Renal pelvis (tissue), 4 donors: ENCODE results near the gene SEPTIN1. TPM values are rescaled to one million over a fixed set of nuclear protein-coding genes. Genes with fewer than 3 reads are reported as not detected.

Source experiments
- DNase-seq: peaks from one replicate; pipeline ENCODE4 v3.0.0-alpha.2; 2013
- polyA plus RNA-seq, 3 donors: library from polyadenylated mRNA; unstranded; fragments of 120-200 nt; gene quantifications; one replicate each; pipeline ENCODE4 v1.2.1, GENCODE V29; 2013; ENCODE audit not compliant: insufficient read length in 3 of 3

SEPTIN1 gene
- polyA plus RNA-seq, 3 donors, result 2.6 to 2.8 (median 2.6) TPM

DNA sequence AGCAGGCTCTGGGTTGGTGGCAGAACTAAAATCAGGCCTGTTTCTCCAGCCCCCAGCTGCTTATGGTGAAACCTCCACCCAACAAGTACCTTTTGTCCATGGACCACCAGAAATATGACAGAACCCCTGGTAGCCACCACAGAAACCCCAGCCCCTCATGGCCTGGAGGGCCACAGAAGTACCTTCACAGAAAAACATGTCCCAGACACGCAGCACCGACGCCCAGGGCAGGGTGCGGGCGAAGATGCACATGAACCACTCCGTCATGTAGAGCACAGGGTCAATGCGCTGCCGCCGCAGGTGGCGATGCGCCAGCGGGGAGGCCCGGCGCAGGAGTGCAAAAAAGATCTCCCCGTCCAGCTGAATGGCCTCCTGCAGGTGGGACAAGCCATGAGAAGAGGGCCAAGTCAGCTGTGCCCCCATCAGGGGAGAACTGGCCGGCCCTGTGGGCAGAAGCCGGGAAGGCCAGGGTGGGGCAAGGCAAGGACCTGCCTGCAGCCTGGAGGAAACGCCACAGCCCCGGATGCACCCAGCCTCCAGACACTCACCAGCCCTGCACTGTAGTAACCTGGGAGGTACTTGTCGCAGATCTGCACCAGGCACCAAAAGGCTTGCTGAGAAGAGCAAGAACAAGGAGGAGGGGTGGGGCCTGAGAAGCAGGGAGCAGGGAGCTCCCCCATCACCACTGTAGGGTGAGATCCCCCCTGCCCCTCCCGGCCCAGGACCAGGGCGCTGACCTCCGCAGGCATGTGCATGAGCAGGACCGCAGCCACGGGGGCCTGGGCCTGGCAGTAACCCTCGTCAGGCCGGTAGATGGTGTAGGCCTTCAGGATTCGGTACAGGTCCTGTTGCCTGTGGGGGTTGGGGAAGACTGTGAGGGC, 23.1 kb downstream of the SEPTIN1 start:
- no peak for DNase-seq

DNA sequence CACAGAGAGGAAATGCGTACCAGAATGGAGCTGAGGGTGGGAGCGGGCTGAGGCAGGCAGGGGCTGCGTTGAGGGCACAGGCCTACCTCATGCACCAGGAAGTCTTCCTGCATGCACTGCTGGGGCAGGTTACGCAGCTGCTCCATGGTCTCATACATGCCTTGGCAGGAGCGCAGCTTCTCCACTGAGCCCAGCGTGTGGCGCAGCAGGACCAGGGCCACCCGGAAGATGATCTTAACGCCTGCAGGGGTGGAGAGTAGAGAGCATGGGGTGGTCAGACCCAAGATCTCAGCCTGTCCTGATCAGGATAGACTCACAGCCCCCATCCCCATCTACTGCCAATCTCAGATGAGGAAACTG, 23.8 kb downstream of the SEPTIN1 start:
- no peak for DNase-seq

- no peak for DNase-seq
These were observed 24.4 kb downstream of the SEPTIN1 start for GRCh38 chr16:30357715-30358576.

- no peak for DNase-seq
These were observed 25.2 kb downstream of the SEPTIN1 start for GRCh38 chr16:30357085-30357714.

DNA sequence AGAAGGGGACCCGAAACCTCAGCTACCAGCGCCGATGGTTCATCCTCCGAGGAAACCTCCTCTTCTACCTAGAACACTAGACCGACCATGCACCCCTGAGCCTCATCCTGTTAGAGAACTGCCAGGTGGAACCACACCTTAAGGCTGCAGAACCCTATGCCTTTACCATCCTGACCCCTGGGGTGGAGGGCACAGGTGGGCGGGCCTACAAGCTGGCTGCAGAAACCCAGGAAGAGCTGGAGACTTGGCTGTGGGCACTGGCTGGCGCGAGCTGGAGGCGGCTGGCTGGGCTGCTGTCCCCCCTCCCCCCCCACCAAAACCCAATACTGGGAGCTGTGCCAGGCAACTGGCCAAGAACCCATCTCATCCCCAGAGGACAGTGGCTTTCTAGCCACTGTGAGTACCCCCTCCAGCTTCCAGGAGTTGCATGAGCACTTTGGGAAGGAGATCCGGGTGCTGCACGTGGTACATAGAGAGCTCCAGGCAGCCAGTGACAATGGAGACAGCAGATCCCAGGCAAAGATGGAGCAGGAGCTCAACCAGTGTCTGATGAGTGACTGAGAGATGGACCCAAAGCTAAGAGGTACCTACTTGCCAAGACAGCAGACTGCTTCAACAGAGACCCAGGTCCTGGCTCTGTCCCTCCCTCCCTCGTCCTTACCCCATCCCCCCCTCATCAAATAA, 25.8 kb downstream of the SEPTIN1 start:
- DNase-seq, result no peak

GRCh38 chr16:30355954-30356308, 26.4 kb downstream of the SEPTIN1 start:
- DNase-seq, result no peak

DNA sequence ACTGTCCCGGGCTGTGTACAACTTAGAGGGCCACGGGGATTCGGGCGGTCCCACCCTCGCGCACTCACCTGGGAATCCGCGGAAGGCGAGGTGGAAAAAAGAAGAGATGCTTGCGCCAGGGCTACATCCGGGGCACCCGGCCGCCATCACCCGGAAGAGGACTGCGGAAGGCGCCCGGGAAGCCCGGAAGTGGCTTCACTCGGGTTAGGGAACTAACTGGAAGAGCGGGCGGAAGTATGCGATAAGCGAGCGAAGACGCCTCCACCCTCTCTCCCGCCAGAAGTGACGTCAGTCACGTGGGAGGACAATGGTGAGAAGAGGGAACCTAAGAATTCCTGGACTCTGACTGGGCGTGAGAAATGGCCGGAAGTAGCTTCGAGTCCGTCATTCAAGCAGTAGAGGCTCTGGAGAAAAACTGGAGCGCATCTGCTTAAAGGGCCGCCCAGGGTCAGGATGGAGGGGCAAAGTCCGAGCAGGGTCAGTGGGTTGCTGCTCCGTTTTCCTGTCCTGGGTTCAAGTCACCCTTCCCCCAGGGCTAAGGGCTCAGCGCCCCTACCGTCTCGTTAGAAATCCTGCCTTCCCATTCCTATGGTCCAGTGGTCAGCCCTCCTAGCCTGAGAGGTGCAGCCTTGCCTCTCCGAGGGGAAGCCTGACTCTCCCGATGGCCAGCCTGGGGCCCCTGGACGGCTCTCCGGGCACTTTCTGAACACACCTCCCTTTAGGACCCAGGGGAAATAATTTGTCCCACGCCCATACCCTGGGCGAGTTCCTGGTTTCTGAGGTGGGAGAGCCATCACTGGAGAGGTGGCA, 27.0 kb downstream of the SEPTIN1 start, which contains the start of gene CD2BP2:
CD2BP2 (minus strand) TSS at position 165 of the 810 bp plus-strand sequence. CDS start 627 bp downstream, outside the sequence.
- DNase-seq, result peak; percentile 100

- no peak for DNase-seq
These were observed 27.8 kb downstream of the SEPTIN1 start for GRCh38 chr16:30354423-30355143.

DNA sequence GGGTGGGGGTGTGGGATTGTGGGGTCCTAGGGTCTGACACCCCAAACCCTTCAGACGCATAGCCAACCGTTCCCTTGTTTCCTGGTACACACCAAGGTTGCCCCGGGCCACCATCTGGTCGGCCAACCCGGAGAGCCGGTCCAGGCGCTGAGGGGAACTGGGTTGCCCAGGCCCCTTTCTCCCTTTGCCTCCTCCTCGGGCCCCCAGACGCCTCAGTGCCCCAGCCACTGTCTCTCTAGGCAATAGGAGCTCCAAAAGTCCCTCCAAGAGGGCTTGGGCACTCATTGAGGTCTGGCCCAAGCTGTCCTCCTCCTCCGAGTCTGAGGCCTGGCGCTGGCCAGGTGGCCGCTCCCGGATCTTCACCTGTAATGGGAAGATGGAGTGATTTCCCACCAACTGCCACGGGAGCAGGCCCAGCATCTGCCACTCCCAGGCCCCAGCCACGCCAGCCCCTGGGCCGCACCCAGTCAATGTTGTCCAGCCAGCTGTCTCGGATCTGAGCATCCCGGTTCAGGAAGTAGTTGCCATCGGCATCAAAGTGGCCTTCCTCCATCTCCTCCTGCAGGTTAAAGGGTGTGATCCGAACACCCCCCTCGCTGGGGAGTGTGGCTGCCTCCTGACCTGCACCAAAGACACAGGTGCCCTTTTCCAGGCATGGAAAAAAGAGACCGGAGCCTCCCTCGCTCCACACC, 28.8 kb downstream of the SEPTIN1 start:
- no peak for DNase-seq

- DNase-seq, result no peak
These were observed 29.6 kb downstream of the SEPTIN1 start for GRCh38 chr16:30352488-30353401.

DNA sequence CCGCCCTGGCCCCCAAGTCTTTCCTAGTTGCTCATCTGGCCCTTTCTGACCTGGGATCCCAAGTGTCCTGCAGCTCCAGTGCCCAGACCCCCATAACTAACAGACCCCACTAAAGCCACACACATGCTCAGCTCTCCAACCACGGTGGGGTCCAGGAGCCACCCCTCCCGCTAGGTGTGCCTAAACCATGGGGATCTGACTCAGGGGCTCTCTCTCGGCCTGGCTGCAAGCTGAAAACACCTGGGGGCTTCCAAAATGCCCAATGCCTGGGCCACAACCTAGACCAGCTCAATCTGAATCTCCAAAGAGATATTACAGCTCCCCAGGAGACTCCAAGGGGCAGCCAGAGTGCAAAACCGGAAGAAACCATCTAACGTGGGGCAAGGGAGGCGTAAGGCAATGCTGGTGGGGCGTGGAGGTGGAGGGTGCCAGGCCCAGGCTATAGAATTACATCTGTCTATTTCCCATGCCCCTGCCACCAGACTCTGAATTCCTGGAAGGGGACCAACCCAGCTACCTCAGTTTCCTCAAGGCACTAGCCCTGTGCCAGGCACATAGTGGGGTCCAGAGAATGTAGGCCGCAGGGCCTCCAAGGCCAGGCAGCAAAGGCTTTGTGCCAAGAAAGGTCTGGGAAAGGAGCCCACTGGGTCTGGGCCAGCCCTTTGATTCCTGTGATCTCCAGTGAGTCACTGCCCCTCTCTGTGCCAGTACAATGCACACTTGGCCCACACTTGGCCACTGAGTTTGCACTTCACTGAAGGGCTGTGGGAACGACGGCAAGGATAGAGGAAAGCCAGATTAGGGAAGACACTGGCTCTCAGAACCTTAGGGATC, 30.6 kb downstream of the SEPTIN1 start:
- DNase-seq, result no peak

DNA sequence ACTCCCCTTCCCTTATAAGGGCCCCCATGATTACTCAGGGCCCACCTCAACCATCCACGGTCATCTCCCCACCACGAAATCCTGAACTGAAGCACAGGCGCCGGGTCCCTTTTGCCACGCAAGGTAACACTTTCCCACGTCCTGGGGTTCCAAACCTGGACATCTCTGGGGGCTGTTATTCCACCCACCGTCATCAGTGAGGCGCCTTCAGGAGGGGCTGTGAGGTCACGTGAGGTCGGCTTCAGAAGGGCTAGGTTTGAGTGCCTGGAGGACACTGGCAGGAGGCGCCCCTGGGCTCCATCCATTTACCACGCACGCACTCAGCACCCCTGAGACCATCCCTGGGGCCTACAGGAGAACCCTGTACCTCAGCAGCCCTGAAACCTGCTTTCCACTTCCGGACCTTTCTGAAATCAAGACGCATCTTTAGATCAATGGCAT, 31.3 kb downstream of the SEPTIN1 start:
- no peak for DNase-seq

- no peak for DNase-seq
These were observed 32.1 kb downstream of the SEPTIN1 start for GRCh38 chr16:30350134-30350871.

DNA sequence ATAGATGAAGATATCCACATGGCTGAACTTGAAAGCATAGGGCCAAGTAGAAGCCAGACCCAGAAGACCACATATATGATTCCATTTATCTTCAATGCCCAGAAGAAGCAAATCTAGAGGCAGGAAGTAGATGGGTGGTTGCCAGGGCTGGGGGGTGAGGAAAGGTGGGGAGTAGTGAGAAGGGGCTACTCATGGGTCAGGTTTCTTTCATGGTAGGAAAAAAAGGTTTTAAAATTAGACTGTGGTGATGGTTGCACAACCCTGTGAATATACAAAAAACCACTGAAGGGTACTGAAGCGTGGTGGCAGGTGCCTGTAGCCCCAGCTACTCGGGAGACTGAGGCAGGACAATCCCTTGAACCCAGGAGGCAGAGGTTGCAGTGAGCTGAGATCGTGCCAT, 32.7 kb downstream of the SEPTIN1 start:
- no peak for DNase-seq

DNA sequence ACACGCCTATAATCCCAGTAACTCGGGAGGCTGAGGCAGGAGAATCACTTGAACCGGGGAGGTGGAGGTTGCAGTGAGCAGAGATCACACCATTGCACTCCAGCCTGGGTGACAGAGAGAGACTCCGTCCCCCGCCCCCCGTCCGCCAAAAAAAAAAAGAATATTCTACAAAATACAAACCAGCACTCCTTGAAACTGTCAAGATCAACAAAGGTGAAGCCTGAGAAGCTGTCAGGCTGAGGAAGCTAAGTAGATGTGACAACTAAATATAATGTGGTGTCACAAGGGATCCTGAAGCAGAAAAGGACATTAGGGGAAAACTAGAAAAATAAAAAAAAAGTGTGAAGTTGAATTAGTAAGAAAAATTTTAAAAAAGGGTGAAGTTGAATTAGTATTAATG, 33.4 kb downstream of the SEPTIN1 start:
- DNase-seq, result no peak

- no peak for DNase-seq
These were observed 34.2 kb downstream of the SEPTIN1 start for GRCh38 chr16:30348113-30348512.

GRCh38 chr16:30346286-30346685, 36.1 kb downstream of the SEPTIN1 start:
- DNase-seq, result no peak
